Gastrocnemius medialis (tissue), 4 donors: ENCODE results near the gene HIC1.
A peak's percentile ranks its signal among the peaks of the same experiment; 100 is the strongest.

Experiments
- CTCF ChIP-seq, 5 experiments: fragments of 450-650 bp in 3 of 5; fragments of 200-600 bp in 2 of 5; sonication (generic) in 2 of 5; IDR thresholded peaks in 4 of 5; conservative IDR thresholded peaks in 1 of 5; 1 replicate in 4 of 5; 2 replicates in 1 of 5; pipeline ENCODE4 v1.5.1; 2016 to 2019; ENCODE audit warnings: antibody characterized with exemption in 5 of 5, mild to moderate bottlenecking in 3 of 5, moderate library complexity in 3 of 5
- POLR2A ChIP-seq, 2 donors: fragments of 450-650 bp; IDR thresholded peaks; one replicate each; pipeline ENCODE4 v1.6.1; 2017; ENCODE audit warnings: antibody characterized with exemption in 2 of 2, mild to moderate bottlenecking in 2 of 2, moderate library complexity in 2 of 2

DNA sequence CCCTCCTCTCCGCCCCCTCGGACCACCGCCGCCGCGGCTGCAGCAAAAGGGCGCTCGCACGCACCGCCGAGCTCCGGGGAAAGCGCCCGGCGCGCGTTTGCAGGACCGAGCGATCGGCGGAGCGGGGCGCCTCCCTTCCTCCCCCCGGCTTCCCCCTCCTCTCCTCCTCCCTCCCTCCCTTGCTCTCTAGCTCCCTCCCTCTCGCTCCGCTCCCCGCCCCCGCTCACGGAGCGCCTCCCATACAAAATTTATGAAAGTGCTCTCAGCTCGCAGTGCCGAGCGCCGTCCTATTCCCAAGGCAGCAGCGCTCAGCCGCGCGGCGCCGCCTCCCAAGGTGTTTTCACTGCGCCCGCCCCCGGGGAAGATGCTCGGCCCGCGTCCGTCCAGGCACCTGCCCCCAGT, 29.7 kb upstream of the HIC1 start, which contains the start of gene RTN4RL1:
- TF ChIP-seq CTCF (IDR thresholded peaks at IDR 0.05 in 4 of 5, conservative IDR thresholded peaks at IDR 0.05 in 1 of 5) (no peak), POLR2A (IDR thresholded peaks at IDR 0.05) (peak in 1 of 2 donors; percentile 50)
